ENCODE results near the gene CCSAP.

The CCSAP gene

DNA sequence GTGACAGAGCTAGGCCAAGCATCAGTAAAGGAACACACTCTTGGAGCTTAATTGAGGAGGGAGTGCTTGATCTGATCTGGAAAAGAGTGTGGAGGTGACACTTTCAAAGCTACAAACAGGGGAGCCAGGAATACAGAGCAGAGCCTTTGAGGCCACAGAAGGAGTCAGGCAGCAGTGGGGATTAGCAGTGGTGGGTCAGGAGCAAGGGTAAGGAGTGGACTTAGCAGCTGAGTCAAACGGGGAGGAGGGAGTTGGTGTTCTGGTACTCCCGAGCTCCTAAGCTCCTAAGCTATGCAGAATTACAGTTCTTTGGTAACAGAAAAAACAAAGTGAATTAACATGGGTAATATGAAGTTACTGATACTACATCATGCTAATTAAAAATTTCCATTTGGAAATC lies 57.4 kb downstream of the CCSAP start:
- no peak for DNase-seq

DNA sequence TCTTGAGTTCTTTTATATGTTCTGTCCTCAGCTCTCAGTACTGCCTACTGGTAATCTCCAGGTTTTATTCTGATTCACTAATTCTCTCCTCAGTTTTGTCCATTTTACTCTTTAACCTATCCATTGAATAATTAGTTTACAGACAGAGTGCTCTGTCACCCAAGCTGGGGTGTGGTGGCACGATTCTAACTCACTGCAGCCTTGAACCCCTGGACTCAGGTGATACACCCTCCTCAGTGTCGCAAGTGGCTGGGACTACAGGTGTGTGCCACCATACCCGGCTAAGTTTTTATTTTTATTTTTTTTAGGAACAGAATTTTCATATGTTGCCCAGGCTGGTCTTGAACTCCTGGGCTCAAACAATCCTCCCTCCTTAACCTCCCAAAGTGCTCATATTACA lies 58.0 kb downstream of the CCSAP start:
- DNase-seq = no peak

GRCh38 chr1:229283183-229283611 lies 59.6 kb downstream of the CCSAP start:
- no peak for DNase-seq

- no peak for DNase-seq
These were observed 60.5 kb downstream of the CCSAP start for GRCh38 chr1:229282295-229282823.

DNA sequence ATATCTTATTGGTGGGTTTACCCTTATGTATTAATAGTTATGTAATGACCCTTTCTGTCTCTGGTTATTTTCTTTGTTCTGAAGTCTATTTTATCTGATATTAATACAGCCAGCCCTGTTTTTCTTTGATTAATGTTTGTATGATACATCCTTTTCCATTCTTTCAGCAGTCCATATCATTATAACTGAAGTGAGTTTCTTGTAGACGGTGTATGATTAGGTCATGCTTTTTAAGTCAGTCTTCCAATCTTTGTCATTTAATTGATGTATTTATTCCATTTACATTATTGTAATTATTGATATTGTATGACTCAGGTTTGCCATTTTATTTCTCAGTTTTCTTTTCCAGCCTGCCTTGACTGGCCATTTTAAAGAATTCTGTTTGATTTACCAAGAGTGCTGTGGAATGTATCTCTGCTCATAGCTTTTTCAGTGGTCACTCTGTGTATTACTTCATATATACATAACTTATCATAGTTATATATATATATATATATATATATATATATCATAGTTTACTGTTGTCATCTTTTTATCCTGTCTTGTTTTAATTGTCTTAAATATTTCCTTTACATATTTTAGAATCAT lies 61.4 kb downstream of the CCSAP start:
- DNase-seq = no peak

GRCh38 chr1:229280921-229281320 lies 61.9 kb downstream of the CCSAP start:
- DNase-seq = no peak

DNA sequence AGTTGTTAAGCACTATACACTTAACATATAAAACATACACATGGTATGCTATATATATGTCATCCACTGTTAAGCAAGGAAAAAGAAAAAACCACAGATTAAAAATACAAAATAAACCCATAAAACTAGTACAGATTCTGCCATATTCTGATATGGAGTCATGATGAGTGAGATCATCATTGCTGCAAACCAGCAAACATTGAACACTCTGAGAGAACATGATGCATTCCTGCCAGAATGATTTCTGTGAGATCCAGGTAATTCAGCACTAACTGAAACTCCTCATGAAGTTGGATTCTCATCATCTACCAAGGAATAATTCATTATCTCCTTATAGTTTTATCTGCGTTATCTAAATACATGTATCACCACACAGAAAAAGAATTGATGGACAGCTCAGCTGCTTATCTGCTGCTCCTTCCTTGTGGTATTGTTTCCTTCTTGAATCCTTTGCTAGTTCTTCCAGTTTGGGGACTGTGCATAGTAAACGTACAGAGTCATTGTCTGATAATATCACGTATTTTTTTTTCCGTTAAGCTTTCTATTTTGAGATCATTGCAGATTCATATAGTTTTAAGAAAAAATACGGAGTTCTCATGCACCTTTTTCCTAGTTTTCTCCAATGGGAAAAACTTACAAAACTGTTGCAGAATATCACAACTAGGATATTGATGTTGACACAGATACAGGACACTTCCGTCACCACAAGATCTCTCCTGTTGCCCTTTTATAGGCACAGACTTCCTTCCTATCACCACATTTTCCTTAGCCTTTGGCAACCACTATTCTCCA lies 62.6 kb downstream of the CCSAP start:
- DNase-seq = no peak

- no peak for DNase-seq
These were observed 63.6 kb downstream of the CCSAP start for GRCh38 chr1:229279242-229279641.

- no peak for DNase-seq
These were observed 64.6 kb downstream of the CCSAP start for GRCh38 chr1:229278120-229278741.

DNA sequence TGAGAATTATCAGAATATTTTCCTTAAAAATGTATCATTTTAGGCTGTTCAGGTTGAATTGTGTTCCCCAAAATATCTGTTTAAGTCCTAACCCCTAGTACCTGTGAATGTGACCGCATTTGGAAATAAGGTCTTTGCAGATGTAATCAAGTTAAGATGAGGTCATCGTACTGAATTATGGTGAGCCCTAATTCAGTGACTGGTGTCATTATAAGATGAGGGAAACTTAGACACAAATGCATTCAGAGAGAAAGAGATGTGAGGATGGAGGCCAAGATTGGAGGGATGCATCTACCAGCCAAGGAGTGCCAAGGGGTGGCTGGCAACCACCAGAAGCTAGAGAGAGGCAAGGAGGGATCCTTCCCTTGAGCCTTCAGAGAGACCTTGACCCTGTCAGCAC lies 67.8 kb downstream of the CCSAP start:
- no peak for DNase-seq

DNA sequence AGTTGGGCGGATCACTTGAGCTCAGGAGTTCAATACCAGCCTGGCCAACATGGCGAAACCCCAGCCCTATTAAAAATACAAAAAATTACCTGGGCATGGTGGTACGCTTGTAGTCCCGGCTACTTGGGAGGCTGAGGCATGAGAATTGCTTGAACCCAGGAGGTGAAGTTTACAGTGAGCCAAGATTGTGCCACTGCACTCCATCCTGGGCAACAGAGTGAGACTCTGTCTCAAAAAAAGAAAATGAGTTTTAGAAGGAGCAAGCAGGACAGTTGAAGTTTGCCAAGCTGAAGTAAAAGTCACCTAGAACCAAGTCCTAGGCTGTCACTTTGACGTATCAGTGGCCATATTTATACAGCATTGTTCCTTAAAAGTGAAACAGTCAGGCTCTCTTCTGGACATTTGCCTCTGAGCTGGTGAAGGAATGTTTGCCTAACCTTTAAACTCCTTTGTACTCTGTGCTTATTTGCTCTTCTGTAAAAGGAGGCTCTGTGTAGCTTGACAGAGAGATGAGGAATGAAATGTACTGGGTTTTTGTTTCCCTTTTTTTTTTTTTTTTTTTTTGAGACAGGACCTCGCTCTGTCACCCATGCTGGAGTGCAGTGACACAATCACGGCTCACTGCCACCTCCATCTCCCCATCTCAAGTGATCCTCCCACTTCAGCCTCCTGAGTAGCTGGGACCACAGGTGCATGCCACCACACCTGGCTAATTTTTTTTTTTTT lies 69.2 kb downstream of the CCSAP start:
- no peak for DNase-seq

GRCh38 chr1:229272164-229273158 lies 70.4 kb downstream of the CCSAP start:
- DNase-seq = no peak

DNA sequence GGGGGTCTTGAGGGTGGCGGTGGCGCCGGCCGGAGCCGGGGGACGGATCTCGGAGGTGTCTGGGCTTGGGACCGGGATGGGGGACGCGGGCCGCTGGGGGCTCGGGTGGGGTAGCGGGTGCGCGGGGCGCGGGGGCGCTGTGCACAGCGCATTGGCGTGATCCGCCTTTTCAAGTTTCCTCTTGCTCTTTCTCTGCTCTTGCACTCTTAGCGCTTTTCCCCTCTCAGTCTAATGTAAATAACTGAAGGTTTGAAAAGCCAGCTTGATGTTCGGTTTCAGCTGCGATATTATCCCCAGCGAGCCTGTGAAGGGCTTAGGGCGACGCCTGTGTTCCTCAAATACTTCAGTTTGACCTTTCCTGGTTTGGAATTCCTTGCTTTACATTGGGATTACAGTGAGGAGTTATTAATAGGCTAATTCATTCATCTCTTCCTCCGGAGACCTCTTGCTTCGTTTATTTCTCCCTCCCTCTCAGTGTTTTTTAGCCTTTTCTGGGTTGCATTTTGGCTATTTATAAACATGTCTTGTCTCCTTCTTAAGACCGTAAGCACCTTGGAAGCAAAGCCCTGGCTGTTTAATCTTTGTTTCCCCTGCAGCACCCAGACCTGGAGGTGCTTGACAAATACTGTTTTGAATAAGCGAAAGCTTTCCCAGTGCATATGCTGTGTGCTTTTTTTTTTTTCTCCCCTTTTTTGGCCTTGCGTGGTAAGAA lies 71.2 kb downstream of the CCSAP start:
- no peak for DNase-seq
